ENCODE data around the gene RAMP1. TPM values are rescaled to one million over a fixed set of nuclear protein-coding genes. Genes with fewer than 3 reads are reported as not detected.

The RAMP1 gene
- total RNA-seq, 1 donor from 2014 or later = 26.3 TPM

DNA sequence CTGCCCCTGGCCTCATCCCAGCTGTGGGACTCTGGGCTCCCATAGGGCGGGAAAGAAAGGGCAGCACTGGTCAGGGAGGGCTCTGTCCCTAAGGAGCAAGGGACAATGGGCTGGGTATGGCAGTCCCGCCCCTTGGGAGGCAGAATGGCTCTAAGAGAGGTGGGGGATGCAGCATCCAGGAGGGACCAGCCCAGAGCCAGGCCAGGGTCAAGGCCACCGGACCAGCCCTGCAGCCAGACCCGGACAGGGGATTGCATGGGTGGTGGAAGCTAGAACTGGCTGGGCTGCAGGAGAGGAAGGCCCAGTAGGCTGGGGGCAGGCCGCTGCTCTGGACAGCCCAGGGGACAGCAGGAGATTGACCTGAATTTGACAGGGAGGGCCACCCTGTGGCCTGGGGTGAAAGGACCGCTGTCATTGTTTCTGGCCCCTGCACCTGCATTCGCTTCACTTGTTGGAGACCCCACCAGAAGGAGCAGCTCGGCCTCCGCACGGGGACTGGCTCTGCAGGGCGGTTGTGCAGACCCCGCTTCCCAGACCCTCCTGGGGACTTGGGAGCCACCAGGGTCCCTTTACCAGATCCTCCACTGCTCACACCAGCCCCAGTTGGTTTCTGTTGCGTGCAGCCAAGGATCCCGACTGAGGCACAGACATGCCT, 14.6 kb downstream of the RAMP1 start:
- DNase-seq (ENCODE audit: low spot score) (no peak), ATAC-seq (no peak)
- intact Hi-C loops (cut with DNase I) = no loop called here

- DNase-seq (ENCODE audit: low spot score) (no peak), ATAC-seq (no peak)
- intact Hi-C loops (cut with DNase I) = no loop called here
Observed at GRCh38 chr2:237874585-237875161, 15.2 kb downstream of the RAMP1 start.

DNA sequence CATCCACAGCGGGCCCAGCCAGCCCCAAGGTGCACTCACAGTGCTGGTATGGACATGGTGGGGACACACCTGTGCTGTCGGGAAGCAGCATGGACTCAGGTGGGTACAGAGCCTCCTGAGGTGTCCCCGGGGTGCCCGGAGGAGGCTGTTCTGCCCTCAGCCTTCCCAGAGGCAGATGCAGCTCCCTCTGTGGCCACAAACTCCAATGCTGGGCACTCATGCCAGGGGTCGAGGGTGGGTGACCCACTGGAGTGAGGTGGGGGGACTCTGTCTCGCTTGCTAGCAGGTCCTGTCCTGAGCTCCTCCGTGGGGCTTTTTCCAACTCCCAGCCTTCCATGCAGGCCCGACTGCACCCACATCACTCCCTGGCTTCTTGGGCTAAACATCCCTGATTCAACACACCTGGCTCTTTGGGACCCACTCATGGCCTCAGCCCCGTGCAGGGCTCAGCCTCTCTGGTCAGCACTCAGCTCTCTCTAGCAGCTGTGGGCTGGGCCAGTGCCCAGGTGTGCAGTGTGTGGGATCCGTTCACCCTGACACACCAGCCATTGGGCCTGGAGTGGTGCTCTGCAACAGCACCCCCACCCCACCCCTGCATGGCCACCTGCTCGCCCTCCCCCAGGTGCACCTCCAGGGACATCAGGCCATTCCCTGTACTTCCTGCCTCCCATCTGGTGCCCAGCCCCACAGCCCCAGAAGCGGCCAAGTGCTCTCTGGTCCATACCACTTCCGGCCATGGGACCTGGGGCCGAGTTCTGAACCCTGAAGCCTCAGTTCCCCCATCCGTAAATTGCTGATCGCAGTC, 16.0 kb downstream of the RAMP1 start:
- ATAC-seq = no peak
- no peak for DNase-seq (ENCODE audit: low spot score)
- intact Hi-C loops (cut with DNase I) = no loop called here

DNA sequence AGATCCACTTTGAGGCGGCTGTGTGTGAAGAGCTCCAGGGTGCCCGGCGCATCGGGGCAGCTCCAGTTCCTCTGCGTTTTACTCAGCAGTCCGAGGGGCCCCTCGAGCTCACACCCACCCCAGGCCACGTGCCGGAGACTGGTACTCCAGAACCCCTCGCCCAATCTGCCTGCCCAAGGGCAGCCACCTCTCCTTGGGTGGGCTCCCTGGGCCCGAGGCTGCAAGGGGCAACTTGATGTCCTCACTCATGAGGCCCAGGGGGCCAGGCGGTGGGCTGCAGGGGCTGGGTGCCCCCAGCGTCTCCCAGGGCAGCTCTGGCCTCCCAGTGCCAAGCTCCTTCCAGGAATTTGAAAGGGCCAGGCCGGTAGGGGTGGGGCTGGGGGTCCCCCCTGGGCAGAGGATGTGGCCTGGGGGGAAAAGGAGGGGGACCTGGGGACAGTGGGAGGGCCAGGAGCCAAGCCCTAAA, 16.7 kb downstream of the RAMP1 start:
- ATAC-seq (no peak), DNase-seq (ENCODE audit: low spot score) (no peak)
- intact Hi-C loops (cut with DNase I) = no loop called here

DNA sequence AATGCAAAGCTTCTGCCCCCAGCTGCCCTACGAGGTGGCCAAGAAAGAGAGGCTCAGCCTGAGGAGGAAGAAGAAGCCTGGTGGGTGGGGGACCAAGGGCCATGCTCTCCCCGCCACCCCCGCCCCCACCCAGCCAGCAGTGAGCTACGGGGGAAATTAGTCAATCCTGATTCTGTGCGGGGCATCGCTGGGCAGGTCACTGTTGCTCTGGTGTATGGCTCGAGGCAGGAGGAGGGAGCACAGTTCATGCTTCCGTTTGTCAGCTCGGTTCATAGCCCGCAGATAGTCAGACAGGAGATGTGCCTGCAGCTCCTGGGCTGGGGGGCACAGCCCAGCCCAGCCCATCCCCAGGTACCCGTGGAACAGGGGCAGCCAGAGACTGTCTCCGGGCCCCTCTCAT, 17.1 kb downstream of the RAMP1 start:
- intact Hi-C loops (cut with DNase I) = no loop called here
- DNase-seq (ENCODE audit: low spot score) (no peak), ATAC-seq (no peak)

GRCh38 chr2:237876951-237877491, 17.6 kb downstream of the RAMP1 start:
- ATAC-seq (no peak), DNase-seq (ENCODE audit: low spot score) (no peak)
- intact Hi-C loops (cut with DNase I) = no loop called here

DNA sequence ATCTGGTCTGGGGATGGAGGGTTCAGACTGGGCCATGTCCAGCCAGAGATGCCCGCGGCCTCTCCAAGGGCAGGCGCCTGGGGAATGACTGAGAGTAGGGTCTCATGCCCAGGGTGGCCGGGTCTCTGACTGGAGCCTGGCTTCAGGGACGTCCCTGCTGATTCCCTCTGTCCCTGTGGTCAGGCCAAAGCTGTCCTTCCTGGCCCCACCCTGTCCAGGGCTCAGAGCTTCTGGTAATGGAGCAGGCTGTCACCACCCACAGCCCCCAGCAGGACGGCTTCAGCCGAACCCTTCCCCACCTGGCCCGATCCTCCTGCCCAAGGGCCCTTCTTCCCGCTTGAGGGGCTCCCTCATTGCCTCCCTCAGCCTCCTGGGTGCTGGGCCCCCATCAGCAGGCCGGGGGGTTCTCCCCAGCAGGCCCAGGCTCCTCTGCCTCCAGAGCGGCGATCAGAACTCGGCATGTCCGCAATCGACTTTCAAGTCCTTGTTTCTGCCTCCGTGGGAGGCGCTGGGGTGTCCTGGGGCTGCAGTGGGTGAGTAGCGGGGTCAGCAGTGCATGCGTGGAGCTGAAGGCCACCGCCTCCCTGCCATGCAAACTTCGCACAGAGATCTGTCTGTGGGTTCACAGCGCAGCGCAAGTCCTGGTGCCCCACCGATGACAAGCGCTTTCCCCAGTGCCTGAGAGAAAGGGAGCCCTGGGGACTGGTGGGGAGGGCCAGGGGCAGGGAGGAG, 18.3 kb downstream of the RAMP1 start:
- DNase-seq (ENCODE audit: low spot score) (peak; percentile 48), ATAC-seq (no peak)
- intact Hi-C loops (cut with DNase I) = no loop called here

DNA sequence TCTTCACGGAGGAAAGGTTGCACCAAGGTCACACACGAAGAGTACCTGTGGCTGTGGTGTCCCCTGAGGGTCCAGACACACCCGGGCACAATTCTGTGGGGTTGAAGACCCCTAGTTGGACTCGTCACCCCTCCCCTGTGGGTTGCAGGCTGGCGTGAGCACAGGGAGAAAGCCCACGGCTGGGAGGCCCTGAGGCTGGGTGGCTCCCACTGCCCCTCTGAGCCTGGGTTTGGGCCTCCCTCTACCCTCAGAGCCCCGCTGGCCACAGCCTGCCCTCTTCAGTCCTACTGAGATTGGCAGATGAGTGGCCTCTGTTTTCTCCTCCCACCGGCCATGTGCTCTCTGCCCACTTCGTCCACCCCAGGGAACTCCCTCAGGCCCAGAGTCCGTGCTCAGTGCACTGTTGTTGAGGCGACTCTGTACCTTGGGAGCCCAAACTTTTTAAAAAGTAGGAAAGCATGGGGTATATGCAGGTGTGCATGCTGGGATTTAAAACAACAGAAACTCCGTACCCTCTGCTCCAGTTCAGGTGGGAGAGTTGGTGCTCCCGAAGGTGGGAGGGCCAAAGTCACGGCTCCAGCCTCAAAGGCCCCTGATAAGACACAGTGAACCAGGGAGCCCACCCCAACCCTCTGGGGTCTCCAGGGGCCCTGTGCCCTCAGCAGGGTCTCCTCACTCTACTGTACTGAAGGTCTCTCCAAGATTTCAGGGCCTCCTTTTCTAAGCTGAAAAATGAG, 19.1 kb downstream of the RAMP1 start:
- intact Hi-C loops (cut with DNase I) = no loop called here
- DNase-seq (ENCODE audit: low spot score) = no peak
- ATAC-seq = peak; percentile 16

- ATAC-seq = no peak
- intact Hi-C loops (cut with DNase I) = no loop called here
- peak; percentile 32 for DNase-seq (ENCODE audit: low spot score)
Observed at GRCh38 chr2:237879058-237879430, 19.6 kb downstream of the RAMP1 start.

- DNase-seq (ENCODE audit: low spot score) (peak; percentile 44), ATAC-seq (no peak)
- intact Hi-C loops (cut with DNase I) = no loop called here
Observed at GRCh38 chr2:237879991-237880560, 20.7 kb downstream of the RAMP1 start.

- ATAC-seq (no peak), DNase-seq (ENCODE audit: low spot score) (peak; percentile 54)
- intact Hi-C loops (cut with DNase I) = no loop called here
Observed at GRCh38 chr2:237882510-237883481, 23.4 kb downstream of the RAMP1 start.

- ATAC-seq (no peak), DNase-seq (ENCODE audit: low spot score) (peak; percentile 37)
- intact Hi-C loops (cut with DNase I) = no loop called here
Observed at GRCh38 chr2:237883951-237884446, 24.6 kb downstream of the RAMP1 start.

- intact Hi-C loops (cut with DNase I) = no loop called here
- peak; percentile 47 for DNase-seq (ENCODE audit: low spot score)
- no peak for ATAC-seq
Observed at GRCh38 chr2:237884681-237885080, 25.3 kb downstream of the RAMP1 start.

GRCh38 chr2:237885111-237885930, 25.9 kb downstream of the RAMP1 start:
- intact Hi-C loops (cut with DNase I) = no loop called here
- ATAC-seq (peak; percentile 24), DNase-seq (ENCODE audit: low spot score) (peak; percentile 55)

GRCh38 chr2:237885931-237886684, 26.7 kb downstream of the RAMP1 start:
- peak; percentile 69 for ATAC-seq
- intact Hi-C loops (cut with DNase I) = no loop called here
- peak; percentile 79 for DNase-seq (ENCODE audit: low spot score)
